HepG2 (cell line): ENCODE data around the gene PRKG1. TPM values are rescaled to one million over a fixed set of nuclear protein-coding genes. Genes with fewer than 3 reads are reported as not detected.

Source experiments
- E2F1 ChIP-seq: sonication (generic); formaldehyde crosslinking; IDR thresholded peaks from 2 replicates; pipeline ENCODE4 v1.5.0; 2020; ENCODE audit warnings: missing genetic modification reagents
- MAZ ChIP-seq, 2 experiments: sonication (generic) in 1 of 2; formaldehyde crosslinking in 1 of 2; IDR thresholded peaks; 2 replicates each; pipeline versions ENCODE4 v1.5.0 to v1.6.1; 2012 to 2020; ENCODE audit warnings: low read depth in 2 of 2, mild to moderate bottlenecking in 2 of 2, borderline replicate concordance in 1 of 2, improper control_type of control experiment in 1 of 2, low read length in 1 of 2, missing genetic modification reagents in 1 of 2, moderate library complexity in 1 of 2
- NFE2L2 ChIP-seq: fragments of 150-350 bp; IDR thresholded peaks from 2 replicates; pipeline ENCODE4 v1.6.1; 2014; ENCODE audit warnings: low read length
- RARA ChIP-seq: IDR thresholded peaks from 2 replicates; pipeline ENCODE4 v1.6.1; 2016; ENCODE audit warnings: missing genetic modification reagents, missing compliant biosample characterization
- REST ChIP-seq, 2 experiments: IDR thresholded peaks; 2 replicates each; pipeline ENCODE4 v1.6.1; 2011 to 2012; ENCODE audit warnings: low read length in 2 of 2, borderline replicate concordance in 1 of 2, low read depth in 1 of 2, mild to moderate bottlenecking in 1 of 2, moderate library complexity in 1 of 2
- RFX3 ChIP-seq: IDR thresholded peaks from 2 replicates; pipeline ENCODE4 v1.6.1; 2016; ENCODE audit warnings: missing biosample characterization, missing genetic modification reagents
- STAT5B ChIP-seq: sonication (generic); formaldehyde crosslinking; IDR thresholded peaks from 2 replicates; pipeline ENCODE4 v1.4.0; 2020; ENCODE audit warnings: missing genetic modification reagents
- SYNCRIP ChIP-seq: fragments of 200-400 bp; formaldehyde crosslinking; IDR thresholded peaks from 2 replicates; pipeline ENCODE4 v1.6.1; 2018; ENCODE audit warnings: mild to moderate bottlenecking, low read depth, low read length; ENCODE audit not compliant: insufficient read depth
- TFE3 ChIP-seq: IDR thresholded peaks from 2 replicates; pipeline ENCODE4 v1.6.1; 2016
- ZNF704 ChIP-seq: sonication (generic); formaldehyde crosslinking; IDR thresholded peaks from 2 replicates; pipeline ENCODE4 v1.8.1; 2023; ENCODE audit warnings: mild to moderate bottlenecking, inconsistent platforms, moderate library complexity, missing genetic modification reagents, borderline replicate concordance
- polyA plus RNA-seq, 8 experiments: library from polyadenylated mRNA; depleted of rRNA in 3 of 8; stranded (reverse) in 7 of 8; unstranded in 1 of 8; fragments of >200 nt; fragmentation: Illumina TruSeq in 4 of 8; extraction: Trizol in 4 of 8; gene quantifications; 2 replicates each; pipeline versions ENCODE4 v1.2.1 to v1.2.3, GENCODE V29; 2011 to 2016; ENCODE audit warnings: low read depth in 4 of 8, missing spikeins in 1 of 8, mixed read lengths in 1 of 8; ENCODE audit not compliant: insufficient read depth in 1 of 8
- total RNA-seq, 5 experiments: library from RNA; depleted of rRNA; stranded (reverse); fragments of >200 nt; fragmentation: Illumina TruSeq; extraction: Trizol; gene quantifications; 2 replicates each; pipeline ENCODE4 v1.2.3, GENCODE V29; 2016; ENCODE audit warnings: low read depth in 1 of 5

PRKG1 gene
- total and polyA plus RNA-seq, 2 of the 13 experiments (the other 11 are each of a cell fraction or from before 2014, with no cell fraction given) = 0.01 TPM; not detected in 1

GRCh38 chr10:51469686-51470085 lies 395.4 kb downstream of the PRKG1 start (continued):
- TF ChIP-seq SYNCRIP (no peak), RFX3 (no peak), RARA (CRISPR knock-in tag) (no peak), STAT5B (no peak), NFE2L2 (no peak), E2F1 (CRISPR knock-in tag) (no peak), ZNF704 (CRISPR knock-in tag) (no peak), REST (IDR thresholded peaks at IDR 0.05; ENCODE audit: borderline replicate concordance in 1 of 2, low read depth in 1 of 2, low read length in 2 of 2) (no peak), MAZ (IDR thresholded peaks at IDR 0.05; ENCODE audit: borderline replicate concordance, low read depth, low read length) (no peak), MAZ (CRISPR knock-in tag; IDR thresholded peaks at IDR 0.05; ENCODE audit: low read depth) (no peak), TFE3 (CRISPR knock-in tag) (no peak)
- TF ChIP-seq, all 625 proteins: peak for 0
